ENCODE data around the gene ITIH5.

Gene ITIH5

DNA sequence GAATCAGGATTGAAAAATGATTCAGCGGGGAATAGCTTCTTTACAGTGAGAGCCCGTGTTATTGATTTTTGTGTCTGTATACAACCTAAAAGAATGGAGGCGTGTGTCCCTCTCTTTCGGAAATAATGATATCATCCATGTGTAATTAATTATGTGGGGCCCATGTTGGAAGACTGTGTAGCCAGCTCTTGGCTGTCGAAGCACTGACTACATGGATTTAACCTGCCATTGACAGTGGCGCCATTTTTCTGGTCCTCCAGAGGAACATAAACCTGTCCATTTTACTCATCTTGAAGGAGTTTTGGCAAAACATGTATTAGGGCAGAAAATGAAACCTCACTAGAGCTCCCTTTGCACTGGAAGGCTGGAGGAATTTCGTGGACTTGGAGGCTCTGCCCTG lies 119.6 kb downstream of the ITIH5 start:
- no peak for DNase-seq (ENCODE audit: low spot score)

DNA sequence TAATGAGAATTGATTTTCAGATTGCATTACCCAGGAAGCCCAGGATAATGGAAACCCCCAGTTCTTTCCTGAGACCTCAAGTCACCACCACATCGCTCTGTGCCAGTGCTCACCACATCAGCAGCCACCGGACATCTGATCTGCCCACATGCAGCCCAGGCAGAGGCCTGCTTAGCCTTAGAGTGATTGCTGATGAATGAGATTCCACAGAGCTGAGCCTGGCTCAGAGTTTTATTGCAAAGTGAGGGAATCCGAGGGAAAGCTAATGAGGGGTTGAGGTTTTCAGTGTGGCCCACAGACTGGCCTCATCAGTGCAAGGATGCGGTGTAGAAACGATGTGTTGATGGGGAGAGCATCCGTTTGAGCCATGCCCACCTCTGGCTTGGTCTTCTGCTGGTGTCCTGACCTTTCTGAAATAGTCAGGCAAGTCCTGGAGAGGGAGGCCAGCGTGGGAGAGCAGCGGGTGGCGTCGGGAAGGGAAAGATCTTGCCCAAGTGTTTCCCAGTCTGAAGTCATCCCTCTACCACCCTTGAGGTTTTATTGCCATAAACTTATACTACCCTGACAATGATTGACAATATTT lies 120.3 kb downstream of the ITIH5 start:
- DNase-seq (ENCODE audit: low spot score), result no peak

DNA sequence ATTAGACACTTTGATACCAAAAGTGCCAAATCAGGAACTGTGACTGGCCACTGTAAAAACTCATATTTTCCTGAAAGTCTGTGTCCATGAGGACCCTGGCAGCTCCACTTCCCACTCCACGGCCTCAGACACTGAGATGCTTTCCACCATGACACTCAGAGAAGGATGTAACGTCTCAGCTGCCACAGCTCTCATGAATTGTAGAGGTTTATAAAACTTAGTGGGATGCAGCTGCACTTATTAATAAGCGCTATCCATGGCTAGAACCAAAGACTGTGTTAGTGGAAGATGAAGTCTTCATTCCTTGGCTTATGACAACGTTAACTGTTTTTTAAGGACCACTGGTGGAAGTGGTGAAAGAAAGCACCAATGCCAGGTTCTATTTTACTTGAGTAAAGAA lies 121.0 kb downstream of the ITIH5 start:
- DNase-seq (ENCODE audit: low spot score), result no peak

DNA sequence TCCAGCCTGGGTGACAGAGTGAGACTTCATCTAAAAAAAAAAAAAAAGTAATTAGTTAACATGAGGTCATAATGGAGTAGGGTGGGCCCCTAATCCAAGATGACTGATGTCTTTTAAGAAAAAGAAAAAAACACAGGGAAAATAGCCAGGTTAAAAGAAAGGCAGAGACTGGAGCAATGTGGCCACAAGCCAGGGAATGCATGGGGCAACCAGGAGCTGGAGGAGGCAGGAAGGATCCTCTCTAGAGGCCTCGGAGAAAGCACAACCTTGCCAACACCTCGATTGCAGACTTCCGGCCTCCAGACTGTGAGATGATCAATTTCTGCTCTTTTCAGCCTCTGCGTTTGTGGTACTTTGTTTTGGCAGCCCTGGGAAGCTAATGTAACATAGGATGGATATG lies 121.5 kb downstream of the ITIH5 start:
- DNase-seq (ENCODE audit: low spot score), result no peak

DNA sequence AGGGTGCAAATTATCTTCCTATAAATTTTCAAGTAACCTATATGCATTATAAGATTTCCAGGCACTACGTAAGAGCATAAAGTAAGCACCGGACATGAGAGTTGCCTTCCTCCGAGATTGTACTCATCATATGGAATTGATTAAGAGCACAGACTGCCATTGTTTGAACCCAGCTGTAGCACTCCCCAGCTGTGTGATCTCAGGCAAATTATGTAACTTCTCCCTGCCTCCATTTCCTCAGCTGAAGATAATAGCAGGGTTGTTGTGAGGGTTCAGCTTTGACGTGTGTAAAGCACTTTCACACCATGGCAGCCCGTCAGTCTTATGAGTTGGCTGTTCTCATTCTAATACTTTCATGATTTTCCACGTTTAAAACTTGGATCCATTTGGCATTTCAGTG lies 122.6 kb downstream of the ITIH5 start:
- no peak for DNase-seq (ENCODE audit: low spot score)

DNA sequence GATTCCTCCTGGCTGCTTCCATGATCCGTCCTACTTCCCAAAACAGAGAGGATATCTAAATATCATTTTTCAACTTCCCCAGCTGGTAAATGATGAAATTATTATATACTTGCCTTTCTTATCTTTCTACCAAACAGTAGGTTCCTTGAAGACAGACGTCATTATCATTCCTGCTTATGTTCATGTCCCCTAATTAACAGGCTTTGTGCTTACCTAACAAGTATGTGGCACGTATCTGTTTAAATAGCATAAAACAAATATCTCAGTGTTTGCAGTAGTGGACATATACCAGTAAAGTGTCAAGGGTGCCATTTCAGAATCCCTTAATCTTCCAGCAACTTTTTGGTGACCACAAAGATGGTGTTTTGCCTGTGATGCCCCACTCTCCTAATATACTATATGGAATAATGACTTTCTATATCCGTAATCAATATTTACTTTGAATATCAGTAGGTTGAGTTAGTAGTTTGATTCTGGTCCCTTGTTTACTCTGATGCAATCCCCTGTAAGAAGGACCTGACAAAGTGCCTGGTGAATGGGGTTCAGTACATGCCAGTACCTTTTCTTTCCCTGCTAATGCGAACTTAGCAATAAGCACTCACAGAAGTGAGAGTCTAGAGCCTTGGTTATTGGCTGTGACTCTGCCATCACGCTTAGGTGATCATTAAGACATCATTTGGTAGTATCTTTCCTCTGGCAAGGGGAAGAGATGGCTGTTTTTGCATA lies 124.4 kb downstream of the ITIH5 start:
- DNase-seq (ENCODE audit: low spot score), result no peak

DNA sequence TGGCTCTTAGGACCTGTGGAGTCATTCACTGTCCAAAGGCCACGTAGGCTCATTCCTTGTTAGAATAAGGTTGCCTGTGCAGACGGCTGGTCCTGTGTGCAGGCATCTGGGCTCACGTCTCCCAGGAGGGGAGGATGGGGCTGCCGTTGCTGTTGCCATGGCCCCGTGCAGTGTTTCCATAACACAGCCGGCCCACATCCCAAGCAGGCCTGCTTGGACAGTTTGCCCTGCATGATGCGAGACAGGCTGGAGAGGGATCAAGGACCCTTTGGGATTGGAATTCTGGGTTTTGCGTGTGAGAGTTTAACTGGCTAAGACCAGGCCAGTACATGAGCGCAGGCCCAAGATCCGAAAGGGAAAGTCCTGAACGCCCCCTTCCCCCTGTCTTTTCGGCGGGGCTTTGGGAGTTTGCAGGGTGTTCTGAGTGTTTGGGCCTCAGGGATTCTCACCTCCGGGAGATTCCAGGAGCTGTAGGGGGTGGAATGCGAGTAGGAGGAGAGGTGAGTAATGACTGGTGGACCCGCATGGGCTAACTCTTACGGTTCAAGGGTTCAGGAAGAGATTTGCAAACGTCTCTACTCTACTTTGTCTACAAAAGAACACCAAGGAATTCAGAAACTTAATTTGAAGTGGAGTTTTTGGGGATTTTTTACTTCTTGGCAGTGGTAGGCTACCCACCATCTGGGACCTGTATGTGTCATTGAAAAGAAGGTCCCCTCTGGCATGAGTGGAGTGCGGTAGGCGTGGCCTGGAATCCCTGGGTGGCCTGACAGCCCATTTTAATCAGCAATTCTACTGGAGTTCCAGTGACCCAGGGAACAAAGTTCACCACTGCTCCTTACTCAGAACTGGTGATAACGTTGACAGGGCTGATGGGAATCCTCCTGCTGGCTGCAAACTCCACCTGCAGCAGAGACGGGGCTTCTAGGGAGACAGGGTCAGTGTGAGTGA lies 125.4 kb downstream of the ITIH5 start:
- no peak for DNase-seq (ENCODE audit: low spot score)

DNA sequence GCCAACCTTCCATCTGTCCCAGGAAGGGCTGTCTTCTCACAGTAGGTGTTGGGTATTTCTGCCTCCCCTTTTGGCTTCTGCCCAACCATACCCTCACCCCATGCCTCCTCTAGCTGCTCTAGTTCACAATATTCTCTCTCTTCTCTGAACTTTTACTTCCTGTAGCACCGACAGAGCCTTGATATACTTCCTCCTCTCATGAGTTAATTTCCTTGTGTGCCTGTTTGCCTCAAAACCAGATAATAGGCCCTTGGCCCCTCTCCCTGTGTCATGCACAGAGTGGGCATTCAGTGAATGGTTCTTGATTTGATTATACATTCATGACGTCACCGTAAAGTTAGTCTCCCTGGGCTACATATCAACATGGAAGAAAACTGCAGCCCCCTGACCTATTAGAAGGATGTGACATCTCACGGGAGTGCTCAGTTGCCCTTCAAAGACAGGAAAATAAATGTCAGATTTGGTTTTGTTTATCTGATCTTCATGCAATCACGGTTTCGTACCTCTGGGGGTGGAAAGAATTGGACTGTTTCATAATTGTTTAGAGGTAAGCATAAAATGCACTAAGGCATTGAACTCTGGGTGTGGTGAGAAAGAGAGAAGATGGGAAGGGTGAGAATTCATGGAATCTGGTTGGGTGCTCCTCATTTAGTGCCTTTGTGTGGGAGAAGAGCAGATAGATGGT lies 127.7 kb downstream of the ITIH5 start:
- no peak for DNase-seq (ENCODE audit: low spot score)

DNA sequence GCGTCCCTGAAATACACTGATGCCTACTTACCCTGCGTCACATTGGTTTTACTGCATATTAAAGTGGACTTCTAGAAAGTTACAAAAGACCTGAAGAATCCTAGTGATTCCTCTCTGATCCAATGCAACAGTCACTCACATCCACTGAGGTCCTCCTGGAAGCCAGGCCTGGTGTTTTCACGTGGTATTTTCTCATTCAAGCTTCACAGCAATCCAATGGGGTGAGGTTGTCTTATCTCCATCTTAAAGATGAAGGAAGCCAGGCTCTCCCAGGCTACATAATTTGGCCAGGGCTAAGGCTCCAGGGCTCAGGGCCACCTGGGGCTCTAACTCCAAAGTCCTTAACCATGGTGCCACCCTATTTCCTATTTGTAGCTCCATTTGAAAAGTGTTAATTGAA lies 129.6 kb downstream of the ITIH5 start:
- no peak for DNase-seq (ENCODE audit: low spot score)

DNA sequence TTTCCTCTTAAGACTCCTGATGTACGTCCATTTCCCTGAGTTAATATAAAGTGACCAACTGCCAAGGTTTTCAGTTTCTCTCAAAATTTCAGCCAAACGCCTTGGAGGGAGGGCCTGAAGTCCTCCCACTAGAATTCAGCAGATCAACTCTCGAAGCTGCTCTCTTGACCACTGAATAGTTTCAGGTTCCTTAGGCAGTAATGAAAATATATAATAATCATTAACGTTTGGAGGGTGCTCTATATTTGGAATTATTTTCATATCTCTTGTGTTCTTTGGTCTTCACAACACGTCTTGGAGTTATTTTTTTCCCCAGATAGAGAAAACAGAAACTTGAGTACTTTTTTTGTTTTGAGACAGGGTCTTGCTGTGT lies 132.3 kb downstream of the ITIH5 start:
- no peak for DNase-seq (ENCODE audit: low spot score)

DNA sequence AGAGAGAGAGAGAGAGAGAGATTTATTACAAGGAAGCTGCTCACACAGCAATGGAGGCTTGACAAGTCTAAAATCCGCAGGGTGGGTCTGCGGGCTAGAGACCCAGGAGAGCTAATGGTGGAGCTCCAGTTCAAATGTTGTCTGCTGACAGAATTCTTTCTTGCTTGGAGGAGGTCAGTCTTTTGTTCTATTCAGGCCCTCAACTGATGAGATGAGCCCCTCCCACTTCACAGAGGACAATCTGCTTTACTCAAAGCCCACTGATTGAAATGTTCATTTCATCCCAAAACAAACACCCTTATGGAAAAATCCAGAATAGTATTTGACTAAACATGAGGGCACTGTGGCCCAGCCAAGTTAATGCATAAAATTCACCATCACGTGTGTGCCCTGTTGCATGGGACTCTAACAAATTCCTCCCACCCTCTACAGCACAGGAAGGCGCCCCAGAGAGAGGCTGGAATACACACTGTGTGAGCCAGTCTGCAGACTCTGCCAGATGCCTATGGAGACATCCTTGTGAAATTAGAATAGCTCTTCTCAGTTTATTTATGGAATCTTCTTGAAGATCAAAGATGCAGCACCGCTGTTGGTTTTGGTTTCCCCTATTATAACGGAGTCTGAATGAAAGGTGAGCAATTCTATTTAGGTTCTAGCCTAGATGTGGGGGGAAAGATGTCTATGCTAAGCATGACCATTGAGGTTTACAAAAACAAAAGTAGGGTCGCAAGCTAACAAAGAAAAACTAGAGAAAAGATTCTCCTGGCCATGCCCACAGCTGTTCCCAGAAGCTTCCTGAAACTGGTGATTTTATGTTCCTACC lies 132.9 kb downstream of the ITIH5 start:
- no peak for DNase-seq (ENCODE audit: low spot score)

DNA sequence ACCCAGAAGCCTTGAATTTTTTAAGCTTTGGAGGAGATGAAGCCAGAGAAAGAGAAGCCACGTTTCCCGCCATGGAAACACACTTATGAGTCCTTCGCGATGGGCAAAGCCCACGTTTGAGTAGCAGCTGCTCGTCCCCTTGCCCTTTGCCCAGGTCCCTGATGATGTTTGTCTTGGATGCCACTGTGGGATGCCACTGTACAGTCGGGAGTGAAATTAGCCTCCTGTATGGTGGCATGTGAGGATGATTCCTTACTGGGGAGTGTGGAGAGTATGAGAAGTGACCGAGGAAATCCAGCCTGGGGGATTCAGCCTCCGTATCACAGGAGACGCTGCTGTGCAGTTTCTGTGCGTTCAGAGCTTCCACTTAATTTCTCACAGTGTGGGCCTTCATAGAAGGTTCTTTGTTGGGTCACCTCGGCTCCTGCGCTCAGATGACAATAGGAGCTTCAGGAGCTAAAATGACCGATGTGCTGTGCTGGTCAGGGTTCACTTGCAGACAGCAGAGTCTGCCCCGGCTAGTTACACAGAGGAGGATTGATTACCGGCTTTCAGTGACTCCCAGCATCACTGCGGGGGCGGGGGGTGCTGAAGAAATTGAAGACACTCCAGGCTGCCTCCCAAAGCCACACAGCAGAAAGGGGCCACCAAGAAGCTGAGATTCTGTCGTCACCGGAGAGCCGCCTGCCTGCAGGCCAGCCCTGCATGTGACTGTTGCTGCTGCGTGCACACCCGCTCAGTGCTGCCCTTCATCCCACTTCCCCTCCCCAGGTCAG lies 133.9 kb downstream of the ITIH5 start:
- DNase-seq (ENCODE audit: low spot score), result no peak

DNA sequence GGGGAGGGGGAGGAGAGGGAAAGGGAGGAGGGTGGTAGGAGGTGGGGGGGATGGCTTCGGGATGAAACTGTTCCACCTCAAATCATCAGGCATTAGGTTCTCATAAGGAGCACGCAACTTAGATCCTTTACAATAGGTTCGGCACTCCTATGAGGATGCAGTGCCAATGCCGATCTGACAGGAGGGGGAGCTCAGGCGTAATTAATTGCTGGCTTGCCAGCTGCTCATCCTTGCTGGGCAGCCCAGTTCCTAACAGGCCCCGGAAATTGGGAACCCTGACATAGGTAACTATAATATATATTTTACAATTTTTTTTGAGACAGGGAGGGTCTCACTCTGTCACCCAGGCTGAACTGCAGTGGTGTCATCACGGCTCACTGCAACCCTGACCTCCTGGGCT lies 137.1 kb downstream of the ITIH5 start:
- no peak for DNase-seq (ENCODE audit: low spot score)

DNA sequence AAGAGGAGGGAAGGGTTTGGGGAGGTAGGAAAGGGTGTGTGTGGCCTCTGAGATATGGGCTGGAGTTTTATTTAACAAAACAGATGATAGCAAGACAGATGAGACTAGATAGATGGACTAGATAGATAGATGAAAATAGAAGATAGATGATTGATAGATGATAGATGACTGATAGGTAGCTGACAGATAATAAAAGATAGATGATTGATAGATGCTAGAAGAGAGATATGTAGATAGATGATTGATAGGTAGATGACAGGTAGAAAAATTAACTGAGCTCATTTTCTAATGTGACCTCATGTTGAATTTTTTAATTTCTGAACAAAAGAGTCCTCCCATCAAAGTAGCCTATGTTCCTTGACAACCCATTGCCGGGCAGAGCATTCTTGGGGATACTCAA lies 139.3 kb downstream of the ITIH5 start:
- no peak for DNase-seq (ENCODE audit: low spot score)

DNA sequence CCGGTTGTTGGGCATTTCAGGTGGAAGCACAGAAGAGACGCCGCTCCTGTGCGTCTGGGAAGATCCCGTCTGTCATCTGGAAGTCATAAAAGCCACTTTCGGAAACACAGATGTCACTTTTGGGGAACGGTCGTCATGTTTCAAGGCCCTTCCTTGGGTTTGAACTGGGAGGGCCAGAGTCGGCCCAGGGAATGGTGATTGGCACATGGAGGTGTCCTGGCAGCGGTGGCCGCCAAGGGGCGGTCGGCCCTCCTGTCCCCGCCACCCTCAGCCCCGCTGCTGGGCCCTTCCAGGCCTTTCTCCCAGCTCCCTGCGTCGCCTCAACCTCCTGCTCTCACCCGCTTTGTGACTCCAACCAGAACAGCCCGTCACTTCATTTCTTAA lies 140.8 kb downstream of the ITIH5 start:
- no peak for DNase-seq (ENCODE audit: low spot score)

DNA sequence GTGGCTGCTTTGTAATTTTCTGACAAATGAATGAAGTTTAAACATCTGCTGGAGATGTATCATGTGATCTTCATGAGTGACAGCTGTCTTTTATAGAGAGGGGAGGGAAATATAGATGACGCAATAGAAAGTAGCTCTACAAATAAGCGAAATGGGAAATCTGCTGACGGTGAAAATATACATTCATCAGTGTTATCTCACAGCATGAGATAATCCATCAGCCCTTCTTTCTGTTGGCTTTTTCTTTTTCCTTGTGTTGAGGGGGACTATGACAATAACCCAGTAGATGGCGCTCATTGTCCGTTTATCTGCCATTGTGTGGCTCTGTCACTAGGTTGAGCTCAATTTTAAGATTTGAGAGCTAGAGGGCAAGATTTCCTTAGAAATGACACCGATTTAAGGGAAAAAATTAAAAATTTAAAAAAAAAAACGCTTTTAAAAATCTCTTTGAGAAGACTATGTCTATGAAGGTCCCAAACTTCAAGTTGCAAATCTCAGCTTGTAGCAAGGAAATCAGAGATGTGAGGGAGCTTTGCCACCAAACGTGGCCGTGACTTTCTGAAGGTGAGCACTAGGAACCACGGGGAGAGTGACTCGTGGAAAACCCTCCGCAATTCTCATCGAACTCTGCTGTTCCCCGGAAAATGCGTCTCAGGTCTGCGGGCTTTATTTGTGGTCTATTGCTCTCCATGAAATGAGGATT lies 141.3 kb downstream of the ITIH5 start:
- peak; percentile 67 for DNase-seq (ENCODE audit: low spot score)

DNA sequence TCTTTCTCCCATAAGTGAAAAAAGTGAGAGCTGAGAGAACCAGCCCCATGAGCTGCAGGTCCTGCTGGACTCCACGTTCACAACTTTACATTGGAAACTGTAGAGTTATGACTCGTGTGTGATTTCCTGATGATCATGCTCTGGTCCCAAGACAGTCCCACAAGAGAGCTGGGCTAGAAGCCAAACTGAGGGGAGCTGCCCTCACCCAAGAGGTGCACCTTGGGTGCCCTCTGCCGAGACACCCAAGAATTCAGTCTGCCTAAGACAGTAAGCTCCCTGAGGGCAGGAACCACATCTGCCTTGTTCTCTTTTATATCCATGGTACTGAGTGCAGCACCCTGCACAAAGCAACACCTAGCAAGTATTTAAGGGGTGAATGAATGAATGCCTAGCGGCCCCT lies 143.1 kb downstream of the ITIH5 start:
- no peak for DNase-seq (ENCODE audit: low spot score)

DNA sequence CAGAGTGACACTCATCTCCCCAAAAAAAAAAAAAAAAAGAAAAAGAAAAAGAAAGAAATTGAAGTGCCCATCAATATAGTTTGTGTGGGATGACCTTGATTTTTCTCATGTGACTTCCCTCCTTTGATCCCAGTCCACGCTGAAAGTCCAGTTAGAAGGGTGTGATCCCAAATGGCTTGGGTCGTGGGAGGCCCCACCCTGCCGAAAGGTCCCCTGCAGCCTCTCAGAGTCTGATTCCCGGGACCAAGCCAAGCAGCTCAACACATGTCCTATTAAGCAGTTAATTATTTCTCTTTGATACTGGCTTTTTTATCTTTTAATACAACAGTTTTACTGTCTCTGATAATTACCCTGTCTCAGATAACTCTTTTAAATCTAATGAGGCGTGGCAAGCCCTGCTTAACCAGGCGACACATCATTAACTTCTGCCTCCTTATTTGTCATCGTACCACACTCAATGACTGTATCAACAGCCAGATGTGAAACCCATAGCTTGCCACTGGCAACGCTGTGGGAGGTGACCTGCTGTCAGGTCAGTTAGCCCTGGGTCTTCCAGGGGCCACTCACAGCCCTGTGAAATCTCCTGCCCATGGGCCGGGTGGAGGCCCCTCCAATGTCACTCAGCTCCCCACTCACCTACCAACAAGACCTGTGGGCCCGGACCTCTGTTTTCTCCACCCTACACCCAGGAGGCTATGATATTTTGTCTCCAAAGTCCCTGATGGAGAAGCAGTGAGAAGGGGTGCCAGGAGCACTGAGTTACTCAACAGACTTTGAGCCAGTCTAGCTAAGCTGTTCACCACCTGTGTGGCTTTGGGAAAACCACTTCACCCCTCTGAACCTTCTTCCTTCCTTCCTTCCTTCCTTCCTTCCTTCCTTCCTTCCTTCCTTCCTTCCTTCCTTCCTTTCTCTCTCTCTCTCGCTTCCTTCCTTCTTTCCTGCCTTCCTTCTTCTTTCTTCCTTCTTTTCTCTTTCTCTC lies 146.0 kb downstream of the ITIH5 start:
- DNase-seq (ENCODE audit: low spot score), result no peak

DNA sequence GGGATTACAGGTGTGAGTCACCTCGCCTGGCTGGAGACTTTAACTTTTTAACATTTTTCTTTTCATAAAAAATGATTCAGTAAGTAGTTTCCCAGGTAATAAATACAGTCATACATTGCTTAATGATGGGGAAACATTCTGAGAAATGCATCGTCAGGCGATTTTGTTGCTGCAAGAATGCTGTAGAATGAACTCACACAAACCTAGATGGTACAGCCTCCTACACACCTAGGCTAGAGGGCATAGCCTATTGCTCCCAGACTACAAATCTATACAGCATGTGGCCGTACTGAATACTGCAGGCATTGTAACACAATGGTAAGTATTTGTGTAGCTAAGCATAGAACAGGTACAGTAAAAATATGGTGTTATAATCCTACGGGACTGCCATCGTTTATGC lies 147.4 kb downstream of the ITIH5 start:
- no peak for DNase-seq (ENCODE audit: low spot score)
